ENCODE measurements around the gene COPRS. TPM values are rescaled to one million over a fixed set of nuclear protein-coding genes. Genes with fewer than 3 reads are reported as not detected.

The COPRS gene
- total and polyA plus RNA-seq, 2 of the 8 experiments (the other 6 are each of a cell fraction or from before 2014, with no cell fraction given): 40.9 to 49.3 TPM

DNA sequence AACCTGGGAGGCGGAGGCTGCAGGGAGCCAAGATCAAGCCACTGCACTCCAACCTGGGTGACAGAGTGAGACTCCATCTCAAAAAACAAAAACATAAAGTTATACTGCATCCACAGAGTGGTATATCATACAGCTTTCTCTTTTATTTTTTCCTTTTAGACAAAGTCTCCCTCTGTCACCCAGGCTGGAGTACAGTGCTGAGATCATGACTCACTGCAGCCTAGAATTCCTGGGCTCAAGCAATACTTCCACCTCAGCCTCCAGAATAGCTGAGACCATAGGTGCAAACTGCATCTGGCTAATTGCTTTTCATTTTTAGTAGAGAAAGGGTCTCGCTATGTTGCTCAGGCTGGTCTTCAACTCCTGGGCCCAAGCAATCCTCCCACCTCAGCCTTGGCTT is 10.0 kb upstream of the COPRS start:
- H3K79me2 ChIP-seq (ENCODE audit: control insufficient read depth in 1 of 2, insufficient read depth in 2 of 2, low read length in 2 of 2): no peaks in the 10 kb centered on the region
- no peak overlapping the region for H2BK5ac ChIP-seq (ENCODE audit: low read depth, low read length)
- ChIA-PET CTCF (ENCODE audit: partially characterized antibody) (interaction anchor here (0.7 to 1.5 kb wide), 3 partner anchors 10 to 329 kb away, joined by 3 to 5 read pairs (median 4); no protein-coding TSS in a partner anchor), POLR2A (ENCODE audit: partially characterized antibody) (interaction anchor here (1.0 kb wide), 1 partner anchor 9 kb away, joined by 3 read pairs; no protein-coding TSS in a partner anchor)
- no peak overlapping the region for H2BK120ac ChIP-seq (replicated peaks; ENCODE audit: low read depth, low read length)
- no peaks in the 10 kb centered on the region for H3K9me3 ChIP-seq (ENCODE audit: insufficient read depth in 2 of 2, low read depth in 1 of 2, low read length in 1 of 2)
- H3K4me2 ChIP-seq (ENCODE audit: insufficient read depth in 1 of 2, low read depth in 2 of 2, low read length in 2 of 2): no peak overlapping the region
- no peak overlapping the region for H4K91ac ChIP-seq (replicated peaks; ENCODE audit: insufficient read length, low read length)
- no peak overlapping the region for H4K5ac ChIP-seq (ENCODE audit: insufficient read length, low read depth, low read length)
- no peaks in the 10 kb centered on the region for H4K20me1 ChIP-seq (replicated peaks in 1 of 2; ENCODE audit: control insufficient read depth in 1 of 2, insufficient read depth in 2 of 2, low read length in 2 of 2)
- H3K79me1 ChIP-seq (ENCODE audit: low read depth, low read length): no peaks in the 10 kb centered on the region
- no peak for FAIRE-seq
- H3K36me3 ChIP-seq (ENCODE audit: control insufficient read depth in 2 of 4, insufficient read depth in 4 of 4, low read length in 3 of 4): peaks cover 31 to 70% (median 53%) of the 10 kb centered on the region in 4 experiments; a peak in 7 of 8 replicates
- no peak overlapping the region for H2BK12ac ChIP-seq (ENCODE audit: low read depth, low read length)
- no peak overlapping the region for H3K27ac ChIP-seq (ENCODE audit: low read depth, low read length)
- no peak overlapping the region for H2AFZ ChIP-seq (ENCODE audit: low read length)
- H2BK15ac ChIP-seq (ENCODE audit: low read length): no peak overlapping the region
- no peaks in the 10 kb centered on the region for H3K4me1 ChIP-seq (replicated peaks in 1 of 4; ENCODE audit: control insufficient read depth in 3 of 4, insufficient read depth in 4 of 4, low read length in 3 of 4)
- no peak overlapping the region for H2BK20ac ChIP-seq (ENCODE audit: low read length)
- H3K56ac ChIP-seq (replicated peaks; ENCODE audit: insufficient read length, low read depth, low read length): no peak overlapping the region
- no peak overlapping the region for H3K9ac ChIP-seq (replicated peaks in 1 of 4; ENCODE audit: extremely low read depth in 1 of 4, low read depth in 3 of 4, low read length in 3 of 4)
- H3K23me2 ChIP-seq (ENCODE audit: low read depth, low read length): no peaks in the 10 kb centered on the region
- no peaks in the 10 kb centered on the region for H3K27me3 ChIP-seq (replicated peaks in 1 of 4; ENCODE audit: control insufficient read depth in 3 of 4, extremely low read depth in 1 of 4, insufficient read depth in 3 of 4, low read length in 3 of 4)
- H2AK5ac ChIP-seq (ENCODE audit: low read depth, low read length): no peak overlapping the region
- DNase-seq (ENCODE audit: low read depth in 1 of 2, low spot score in 2 of 2): no peak
- H3K14ac ChIP-seq (ENCODE audit: insufficient read length): no peak overlapping the region
- no peak overlapping the region for H4K8ac ChIP-seq (ENCODE audit: extremely low read depth, insufficient read depth, low read length)
- no peak overlapping the region for H3K4ac ChIP-seq (replicated peaks; ENCODE audit: insufficient read length, low read depth, low read length)
- H3K4me3 ChIP-seq (ENCODE audit: extremely low read depth in 1 of 4, insufficient read depth in 2 of 4, low read depth in 3 of 4, low read length in 4 of 4): no peak overlapping the region
- no peak overlapping the region for H3K23ac ChIP-seq (ENCODE audit: insufficient read length)
- no peak overlapping the region for H3K18ac ChIP-seq (ENCODE audit: extremely low read depth, low read length)
- WGBS, 2 experiments (ENCODE audit: extremely low coverage in 1 of 2, insufficient coverage in 1 of 2, insufficient read length in 1 of 2, insufficient replicate concordance in 2 of 2, low coverage in 1 of 2, low lambda C conversion rate in 2 of 2, missing lambda C conversion rate in 1 of 2): 80% methylated on average over 2 of the region's 2 CpGs; no CpG with 5 or more reads in 1 of the 2 experiments
- TF ChIP-seq ATF3 (IDR thresholded peaks at IDR 0.05; ENCODE audit: insufficient read depth, low read depth, low read length) (no peak), TAF1 (IDR thresholded peaks at IDR 0.05; ENCODE audit: low read depth, low read length) (no peak), KDM1A (IDR thresholded peaks at IDR 0.05; ENCODE audit: borderline replicate concordance, low read length) (no peak), SIN3A (conservative IDR thresholded peaks at IDR 0.05 in 1 of 2, IDR thresholded peaks at IDR 0.05 in 1 of 2; ENCODE audit: low read depth in 1 of 2, low read length in 2 of 2) (no peak), E2F6 (IDR thresholded peaks at IDR 0.05) (no peak), EP300 (IDR thresholded peaks at IDR 0.05; ENCODE audit: borderline replicate concordance in 1 of 2, low read depth in 2 of 2, low read length in 2 of 2) (no peak), CREB1 (IDR thresholded peaks at IDR 0.05) (no peak), ZNF274 (IDR thresholded peaks at IDR 0.05; ENCODE audit: borderline replicate concordance, extremely low read depth, low read length) (no peak), TAF7 (optimal IDR thresholded peaks at IDR 0.05; ENCODE audit: borderline replicate concordance, low read depth, low read length) (no peak)
